HepG2 (cell line): Measurements from ENCODE around the gene FAM168A. TPM values are rescaled to one million over a fixed set of nuclear protein-coding genes. Genes with fewer than 3 reads are reported as not detected.

Experiments used
- ARNT ChIP-seq: fragments of 450-650 bp; IDR thresholded peaks from 2 replicates; pipeline ENCODE4 v1.6.1; 2017
- CTCF ChIP-seq: sonication (generic); formaldehyde crosslinking; IDR thresholded peaks from 2 replicates; pipeline ENCODE4 v1.5.0; 2020; ENCODE audit warnings: mild to moderate bottlenecking, missing genetic modification reagents, moderate library complexity
- FLYWCH1 ChIP-seq: sonication (generic); formaldehyde crosslinking; IDR thresholded peaks from 2 replicates; pipeline ENCODE4 v1.8.1; 2023; ENCODE audit warnings: mild to moderate bottlenecking, missing genetic modification reagents
- FOXA3 ChIP-seq: IDR thresholded peaks from 2 replicates; pipeline ENCODE4 v1.6.1; 2016; ENCODE audit warnings: missing genetic modification reagents, missing compliant biosample characterization
- FOXP1 ChIP-seq, 2 experiments: fragments of 450-650 bp in 1 of 2; IDR thresholded peaks; 2 replicates each; pipeline ENCODE4 v1.6.1; 2017 to 2018; ENCODE audit warnings: antibody characterized with exemption in 1 of 2
- JDP2 ChIP-seq: sonication (generic); formaldehyde crosslinking; IDR thresholded peaks from 2 replicates; pipeline ENCODE4 v1.8.1; 2022; ENCODE audit warnings: missing genetic modification reagents, borderline replicate concordance
- RFX1 ChIP-seq: fragments of 450-650 bp; IDR thresholded peaks from 2 replicates; pipeline ENCODE4 v1.6.1; 2017
- SOX5 ChIP-seq: IDR thresholded peaks from 2 replicates; pipeline ENCODE4 v1.6.1; 2016; ENCODE audit warnings: borderline replicate concordance
- ZBTB7B ChIP-seq: sonication (generic); formaldehyde crosslinking; IDR thresholded peaks from 2 replicates; pipeline ENCODE4 v1.4.0; 2020; ENCODE audit warnings: missing genetic modification reagents
- ZFP36 ChIP-seq: fragments of 150-350 bp; IDR thresholded peaks from 2 replicates; pipeline ENCODE4 v1.6.1; 2018; ENCODE audit warnings: borderline replicate concordance, low read length, low read depth; ENCODE audit not compliant: partially characterized antibody
- ZMYM3 ChIP-seq: sonication (generic); formaldehyde crosslinking; IDR thresholded peaks from 2 replicates; pipeline ENCODE4 v1.5.1; 2020; ENCODE audit warnings: mild to moderate bottlenecking, missing genetic modification reagents
- ZNF333 ChIP-seq: sonication (generic); formaldehyde crosslinking; IDR thresholded peaks from 2 replicates; pipeline ENCODE4 v1.4.0; 2020; ENCODE audit warnings: mild to moderate bottlenecking, missing genetic modification reagents, borderline replicate concordance
- ZNF34 ChIP-seq: sonication (generic); formaldehyde crosslinking; IDR thresholded peaks from 2 replicates; pipeline ENCODE4 v1.4.0; 2020; ENCODE audit warnings: mild to moderate bottlenecking, missing genetic modification reagents, borderline replicate concordance
- ZNF607 ChIP-seq: sonication (generic); formaldehyde crosslinking; IDR thresholded peaks from 2 replicates; pipeline ENCODE4 v1.5.1; 2020; ENCODE audit warnings: missing genetic modification reagents, mild to moderate bottlenecking, borderline replicate concordance
- ZNF703 ChIP-seq: sonication (generic); formaldehyde crosslinking; IDR thresholded peaks from 2 replicates; pipeline ENCODE4 v1.5.1; 2020; ENCODE audit warnings: missing genetic modification reagents, mild to moderate bottlenecking, moderate library complexity, borderline replicate concordance
- ZNF792 ChIP-seq: IDR thresholded peaks from 2 replicates; pipeline ENCODE4 v1.6.1; 2016
- ZZZ3 ChIP-seq: sonication (generic); formaldehyde crosslinking; IDR thresholded peaks from 2 replicates; pipeline ENCODE4 v1.4.0; 2020; ENCODE audit warnings: missing genetic modification reagents, mild to moderate bottlenecking, borderline replicate concordance
- polyA plus RNA-seq, 8 experiments: library from polyadenylated mRNA; depleted of rRNA in 3 of 8; stranded (reverse) in 7 of 8; unstranded in 1 of 8; fragments of >200 nt; fragmentation: Illumina TruSeq in 4 of 8; extraction: Trizol in 4 of 8; gene quantifications; 2 replicates each; pipeline versions ENCODE4 v1.2.1 to v1.2.3, GENCODE V29; 2011 to 2016; ENCODE audit warnings: low read depth in 4 of 8, missing spikeins in 1 of 8, mixed read lengths in 1 of 8; ENCODE audit not compliant: insufficient read depth in 1 of 8
- total RNA-seq, 5 experiments: library from RNA; depleted of rRNA; stranded (reverse); fragments of >200 nt; fragmentation: Illumina TruSeq; extraction: Trizol; gene quantifications; 2 replicates each; pipeline ENCODE4 v1.2.3, GENCODE V29; 2016; ENCODE audit warnings: low read depth in 1 of 5
- TF ChIP-seq, protein P1 (sequence below): sonication (generic); formaldehyde crosslinking; IDR thresholded peaks from 2 replicates; pipeline ENCODE4 v1.5.1; 2020; ENCODE audit warnings: missing genetic modification reagents, mild to moderate bottlenecking, borderline replicate concordance
- TF ChIP-seq, protein P2 (sequence below): sonication (generic); formaldehyde crosslinking; IDR thresholded peaks from 2 replicates; pipeline ENCODE4 v1.4.0; 2020; ENCODE audit warnings: missing genetic modification reagents, borderline replicate concordance
- TF ChIP-seq, protein P3 (sequence below): sonication (generic); formaldehyde crosslinking; IDR thresholded peaks from 2 replicates; pipeline ENCODE4 v1.4.0; 2020; ENCODE audit warnings: missing genetic modification reagents

Gene FAM168A
- total and polyA plus RNA-seq, 2 of the 13 experiments (the other 11 are each of a cell fraction or from before 2014, with no cell fraction given) = 13.9 to 15.8 TPM

DNA sequence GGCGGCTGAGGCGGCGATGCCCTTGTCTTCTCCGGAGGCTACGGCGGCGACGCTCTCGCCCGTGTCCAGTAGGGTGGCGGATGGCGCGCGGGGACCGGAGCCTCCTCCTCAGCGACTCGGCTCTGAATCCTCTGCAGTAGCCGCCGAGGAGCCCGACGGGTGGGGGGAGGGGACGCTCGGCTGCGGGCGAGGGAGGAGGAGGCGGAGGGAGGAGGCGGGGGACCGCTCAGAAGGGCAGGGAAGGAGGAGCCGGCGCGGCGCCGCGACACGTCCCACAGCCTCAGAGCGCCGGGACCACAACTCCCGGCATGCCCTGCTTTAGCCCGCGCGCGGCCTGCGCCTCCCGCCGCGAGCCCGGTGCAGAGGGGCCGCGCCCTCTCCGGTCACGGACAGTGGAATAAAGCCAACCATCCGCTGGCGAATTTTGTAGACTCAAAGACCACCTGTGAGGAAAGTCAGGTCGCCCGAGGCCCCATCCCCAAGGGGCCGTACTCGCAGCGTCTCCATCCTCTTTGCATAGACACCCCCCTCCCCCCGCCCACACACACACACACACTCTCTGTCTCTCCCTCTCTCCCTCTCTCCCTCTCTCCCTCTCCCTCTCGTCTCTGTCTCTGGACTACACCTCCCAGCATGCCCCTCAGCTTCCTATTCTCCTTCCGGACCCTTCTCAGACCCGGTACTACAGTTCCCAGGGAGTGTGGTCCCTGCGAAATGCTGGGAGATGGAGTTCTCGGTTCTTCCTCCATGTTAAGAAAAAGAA, at the start of gene FAM168A (continued):
- peak; percentile 68; the same call in 1 of the 2 replicates for TF ChIP-seq ZNF333 (CRISPR knock-in tag)
- no peak for TF ChIP-seq FLYWCH1 (CRISPR knock-in tag)
- TF ChIP-seq FOXA3 (CRISPR knock-in tag) = no peak
- TF ChIP-seq ZMYM3 (CRISPR knock-in tag) = peak; percentile 43; the same call in 1 of the 2 replicates
- TF ChIP-seq ZFP36 = no peak
- no peak for TF ChIP-seq RFX1
- TF ChIP-seq SOX5 = peak; percentile 11; the same call in 1 of the 2 replicates
- TF ChIP-seq, protein P1, sequence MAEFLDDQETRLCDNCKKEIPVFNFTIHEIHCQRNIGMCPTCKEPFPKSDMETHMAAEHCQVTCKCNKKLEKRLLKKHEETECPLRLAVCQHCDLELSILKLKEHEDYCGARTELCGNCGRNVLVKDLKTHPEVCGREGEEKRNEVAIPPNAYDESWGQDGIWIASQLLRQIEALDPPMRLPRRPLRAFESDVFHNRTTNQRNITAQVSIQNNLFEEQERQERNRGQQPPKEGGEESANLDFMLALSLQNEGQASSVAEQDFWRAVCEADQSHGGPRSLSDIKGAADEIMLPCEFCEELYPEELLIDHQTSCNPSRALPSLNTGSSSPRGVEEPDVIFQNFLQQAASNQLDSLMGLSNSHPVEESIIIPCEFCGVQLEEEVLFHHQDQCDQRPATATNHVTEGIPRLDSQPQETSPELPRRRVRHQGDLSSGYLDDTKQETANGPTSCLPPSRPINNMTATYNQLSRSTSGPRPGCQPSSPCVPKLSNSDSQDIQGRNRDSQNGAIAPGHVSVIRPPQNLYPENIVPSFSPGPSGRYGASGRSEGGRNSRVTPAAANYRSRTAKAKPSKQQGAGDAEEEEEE (CRISPR knock-in tag) = 0 out of 2 replicates have a peak, but pooled peaks have one; percentile 30
- TF ChIP-seq, protein P2, sequence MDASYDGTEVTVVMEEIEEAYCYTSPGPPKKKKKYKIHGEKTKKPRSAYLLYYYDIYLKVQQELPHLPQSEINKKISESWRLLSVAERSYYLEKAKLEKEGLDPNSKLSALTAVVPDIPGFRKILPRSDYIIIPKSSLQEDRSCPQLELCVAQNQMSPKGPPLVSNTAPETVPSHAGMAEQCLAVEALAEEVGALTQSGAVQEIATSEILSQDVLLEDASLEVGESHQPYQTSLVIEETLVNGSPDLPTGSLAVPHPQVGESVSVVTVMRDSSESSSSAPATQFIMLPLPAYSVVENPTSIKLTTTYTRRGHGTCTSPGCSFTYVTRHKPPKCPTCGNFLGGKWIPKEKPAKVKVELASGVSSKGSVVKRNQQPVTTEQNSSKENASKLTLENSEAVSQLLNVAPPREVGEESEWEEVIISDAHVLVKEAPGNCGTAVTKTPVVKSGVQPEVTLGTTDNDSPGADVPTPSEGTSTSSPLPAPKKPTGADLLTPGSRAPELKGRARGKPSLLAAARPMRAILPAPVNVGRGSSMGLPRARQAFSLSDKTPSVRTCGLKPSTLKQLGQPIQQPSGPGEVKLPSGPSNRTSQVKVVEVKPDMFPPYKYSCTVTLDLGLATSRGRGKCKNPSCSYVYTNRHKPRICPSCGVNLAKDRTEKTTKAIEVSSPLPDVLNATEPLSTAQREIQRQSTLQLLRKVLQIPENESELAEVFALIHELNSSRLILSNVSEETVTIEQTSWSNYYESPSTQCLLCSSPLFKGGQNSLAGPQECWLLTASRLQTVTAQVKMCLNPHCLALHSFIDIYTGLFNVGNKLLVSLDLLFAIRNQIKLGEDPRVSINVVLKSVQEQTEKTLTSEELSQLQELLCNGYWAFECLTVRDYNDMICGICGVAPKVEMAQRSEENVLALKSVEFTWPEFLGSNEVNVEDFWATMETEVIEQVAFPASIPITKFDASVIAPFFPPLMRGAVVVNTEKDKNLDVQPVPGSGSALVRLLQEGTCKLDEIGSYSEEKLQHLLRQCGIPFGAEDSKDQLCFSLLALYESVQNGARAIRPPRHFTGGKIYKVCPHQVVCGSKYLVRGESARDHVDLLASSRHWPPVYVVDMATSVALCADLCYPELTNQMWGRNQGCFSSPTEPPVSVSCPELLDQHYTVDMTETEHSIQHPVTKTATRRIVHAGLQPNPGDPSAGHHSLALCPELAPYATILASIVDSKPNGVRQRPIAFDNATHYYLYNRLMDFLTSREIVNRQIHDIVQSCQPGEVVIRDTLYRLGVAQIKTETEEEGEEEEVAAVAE (CRISPR knock-in tag) = peak; percentile 72; the same call in 1 of the 2 replicates
- no peak for TF ChIP-seq ZNF792 (CRISPR knock-in tag)
- peak; percentile 25; the same call in 1 of the 2 replicates for TF ChIP-seq CTCF (CRISPR knock-in tag)
- TF ChIP-seq, protein P3, sequence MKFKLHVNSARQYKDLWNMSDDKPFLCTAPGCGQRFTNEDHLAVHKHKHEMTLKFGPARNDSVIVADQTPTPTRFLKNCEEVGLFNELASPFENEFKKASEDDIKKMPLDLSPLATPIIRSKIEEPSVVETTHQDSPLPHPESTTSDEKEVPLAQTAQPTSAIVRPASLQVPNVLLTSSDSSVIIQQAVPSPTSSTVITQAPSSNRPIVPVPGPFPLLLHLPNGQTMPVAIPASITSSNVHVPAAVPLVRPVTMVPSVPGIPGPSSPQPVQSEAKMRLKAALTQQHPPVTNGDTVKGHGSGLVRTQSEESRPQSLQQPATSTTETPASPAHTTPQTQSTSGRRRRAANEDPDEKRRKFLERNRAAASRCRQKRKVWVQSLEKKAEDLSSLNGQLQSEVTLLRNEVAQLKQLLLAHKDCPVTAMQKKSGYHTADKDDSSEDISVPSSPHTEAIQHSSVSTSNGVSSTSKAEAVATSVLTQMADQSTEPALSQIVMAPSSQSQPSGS (CRISPR knock-in tag) = peak; percentile 36
- no peak for TF ChIP-seq JDP2 (CRISPR knock-in tag)
- TF ChIP-seq ZNF703 (CRISPR knock-in tag) = no peak
- TF ChIP-seq ZBTB7B (CRISPR knock-in tag) = 0 out of 2 replicates have a peak, but pooled peaks have one; percentile 25
- TF ChIP-seq ARNT = no peak
- TF ChIP-seq ZZZ3 (CRISPR knock-in tag) = no peak; the same call in 1 of the 2 replicates
- no peak for TF ChIP-seq ZNF607 (CRISPR knock-in tag)
- no peak for TF ChIP-seq FOXP1 (IDR thresholded peaks at IDR 0.05)
- no peak for TF ChIP-seq FOXP1 (CRISPR knock-in tag; IDR thresholded peaks at IDR 0.05)
- TF ChIP-seq ZNF34 = 0 out of 2 replicates have a peak, but pooled peaks have one; percentile 51
